Measurements from ENCODE around the gene DPP6.
"Not testable (repeated sequence)": the region's sequence is repeated elsewhere in the genome, so short reads cannot be mapped to it uniquely, and the experiment has no call there.

The DPP6 gene

GRCh38 chr7:154675560-154675959, 623.4 kb downstream of the DPP6 start:
- DNase-seq: no peak
- TF ChIP-seq POLR2A (IDR thresholded peaks at IDR 0.05; ENCODE audit: low read length) (no peak), GATA1 (IDR thresholded peaks at IDR 0.05; ENCODE audit: low read depth, low read length) (no peak)

- DNase-seq: not testable (repeated sequence)
These were observed 623.8 kb downstream of the DPP6 start for GRCh38 chr7:154676033-154676421.

DNA sequence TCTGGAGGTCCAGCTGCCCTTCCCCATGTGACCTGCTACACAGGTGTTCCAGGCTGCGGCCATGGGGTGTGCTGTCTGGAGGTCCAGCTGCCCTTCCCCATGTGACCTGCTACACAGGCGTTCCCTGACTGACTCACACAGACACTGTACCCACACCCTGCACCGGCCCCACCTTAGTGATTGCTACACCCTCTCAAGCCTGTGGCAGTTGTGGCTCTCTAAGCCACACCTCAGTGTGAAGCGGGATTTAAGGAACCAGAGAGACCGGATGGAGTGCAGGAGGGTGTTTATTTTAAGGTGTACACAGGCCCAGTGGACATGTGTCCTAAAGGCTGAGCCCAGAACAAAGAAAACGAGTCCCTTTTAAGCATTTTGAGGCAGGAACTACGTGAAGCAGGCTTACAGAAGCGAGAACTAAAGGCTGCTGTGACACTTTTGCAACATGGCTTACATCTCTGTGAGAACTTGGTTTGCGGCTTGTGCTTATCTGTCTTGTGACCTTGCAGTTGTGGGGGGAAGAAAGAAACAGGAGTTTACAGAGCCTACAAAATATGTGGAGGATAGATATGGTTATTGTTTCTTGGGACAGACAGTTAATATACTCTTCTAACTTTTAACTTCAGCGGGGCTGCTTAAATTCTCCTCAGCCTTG, 624.4 kb downstream of the DPP6 start:
- peak; percentile 38 to 67 for DNase-seq
- TF ChIP-seq POLR2A (IDR thresholded peaks at IDR 0.05; ENCODE audit: low read length): no peak
- TF ChIP-seq GATA1 (IDR thresholded peaks at IDR 0.05; ENCODE audit: low read depth, low read length): no peak

GRCh38 chr7:154677454-154677853, 625.3 kb downstream of the DPP6 start:
- no peak for DNase-seq
- TF ChIP-seq POLR2A (IDR thresholded peaks at IDR 0.05; ENCODE audit: low read length) (no peak), GATA1 (IDR thresholded peaks at IDR 0.05; ENCODE audit: low read depth, low read length) (no peak)

GRCh38 chr7:154678001-154678550, 625.9 kb downstream of the DPP6 start:
- not testable (repeated sequence) for DNase-seq

GRCh38 chr7:154679379-154680053, 627.3 kb downstream of the DPP6 start:
- no peak for DNase-seq
- TF ChIP-seq POLR2A (IDR thresholded peaks at IDR 0.05; ENCODE audit: low read length): no peak
- no peak for TF ChIP-seq GATA1 (IDR thresholded peaks at IDR 0.05; ENCODE audit: low read depth, low read length)

- DNase-seq: no peak
- no peak for TF ChIP-seq GATA1 (IDR thresholded peaks at IDR 0.05; ENCODE audit: low read depth, low read length)
- no peak for TF ChIP-seq POLR2A (IDR thresholded peaks at IDR 0.05; ENCODE audit: low read length)
These were observed 628.9 kb downstream of the DPP6 start for GRCh38 chr7:154680894-154681659.

GRCh38 chr7:154682003-154682402, 629.8 kb downstream of the DPP6 start:
- no peak for TF ChIP-seq GATA1 (IDR thresholded peaks at IDR 0.05; ENCODE audit: low read depth, low read length)
- TF ChIP-seq POLR2A (IDR thresholded peaks at IDR 0.05; ENCODE audit: low read length): no peak
- DNase-seq: no peak

DNA sequence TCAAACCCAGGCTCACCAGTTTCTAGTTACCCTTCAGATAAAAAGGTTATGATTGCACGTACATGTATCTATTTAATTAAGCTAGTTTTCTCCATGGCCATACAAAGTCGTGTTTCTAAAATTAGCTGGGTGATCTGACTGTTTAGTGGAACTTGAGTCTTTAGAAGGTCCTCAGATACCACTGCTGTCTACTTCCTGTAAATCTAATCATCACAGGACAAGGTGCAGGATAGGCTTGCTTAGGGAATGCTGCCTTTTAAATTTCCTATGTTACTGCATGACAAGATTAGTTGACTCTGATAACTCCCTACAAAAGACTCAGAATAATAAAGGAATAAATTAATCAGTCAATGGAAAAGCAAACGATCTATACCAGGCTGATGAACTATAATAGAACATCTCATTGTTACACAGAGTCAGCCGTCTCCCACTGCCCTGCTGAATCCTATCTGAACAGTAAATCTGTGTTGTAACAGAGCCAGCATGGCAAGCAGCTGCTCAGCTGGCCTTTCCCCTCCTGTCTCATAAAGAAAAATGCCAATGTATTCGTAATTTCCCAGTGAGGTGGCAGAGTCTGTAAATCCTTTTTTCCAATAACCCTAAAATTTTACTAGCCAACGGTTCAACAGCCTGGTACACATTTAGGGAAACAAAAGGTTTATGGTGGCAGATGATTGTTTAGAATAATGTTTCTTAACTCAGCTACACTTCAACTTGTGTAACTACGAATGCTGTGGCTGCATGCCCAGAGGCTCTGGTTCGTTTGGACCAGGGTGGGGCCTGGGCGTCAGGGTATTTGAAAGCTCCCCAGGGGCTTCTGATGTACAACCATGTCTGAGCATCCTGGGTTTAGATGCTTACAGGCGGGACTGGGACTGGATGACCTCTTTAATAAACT, 632.7 kb downstream of the DPP6 start:
- TF ChIP-seq POLR2A (IDR thresholded peaks at IDR 0.05; ENCODE audit: low read length): no peak
- DNase-seq: no peak

DNA sequence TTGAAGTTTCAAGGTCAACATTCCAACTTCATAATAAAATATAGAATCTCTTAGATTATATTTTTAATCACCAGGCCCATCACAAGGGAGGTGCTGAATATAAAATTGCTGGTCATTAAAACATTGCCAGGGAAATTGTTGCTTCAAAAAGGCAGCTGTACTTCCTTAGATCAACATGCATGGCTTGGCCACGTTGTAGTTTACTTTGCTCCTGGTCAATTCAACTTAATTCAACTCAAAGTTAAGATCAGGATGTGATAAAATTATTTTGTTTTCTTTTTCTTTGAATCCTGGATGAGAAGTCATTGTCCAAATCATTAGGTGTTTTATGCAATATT, 633.3 kb downstream of the DPP6 start:
- TF ChIP-seq POLR2A (IDR thresholded peaks at IDR 0.05; ENCODE audit: low read length): no peak
- TF ChIP-seq GATA1 (IDR thresholded peaks at IDR 0.05; ENCODE audit: low read depth, low read length): no peak
- no peak for DNase-seq

DNA sequence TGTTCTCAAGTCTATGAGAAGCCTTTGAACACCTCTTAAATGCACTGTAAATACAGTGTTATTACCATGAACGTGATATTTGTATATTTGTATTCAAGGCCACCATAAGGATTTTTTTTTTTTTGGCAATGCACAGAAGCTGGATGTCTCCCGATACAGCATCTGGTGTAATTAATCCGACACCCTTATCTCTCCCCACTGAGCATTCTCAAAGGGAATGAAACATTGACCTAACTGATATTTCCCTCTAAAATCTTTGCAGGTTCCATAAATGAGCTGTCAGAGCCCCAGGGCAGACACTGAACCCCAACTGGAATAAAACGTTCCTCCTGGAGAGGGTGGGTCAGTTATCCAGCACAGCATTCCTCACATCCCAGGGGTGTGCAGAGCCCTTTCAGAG, 634.1 kb downstream of the DPP6 start:
- TF ChIP-seq GATA1 (IDR thresholded peaks at IDR 0.05; ENCODE audit: low read depth, low read length) (no peak), POLR2A (IDR thresholded peaks at IDR 0.05; ENCODE audit: low read length) (no peak)
- DNase-seq: no peak

DNA sequence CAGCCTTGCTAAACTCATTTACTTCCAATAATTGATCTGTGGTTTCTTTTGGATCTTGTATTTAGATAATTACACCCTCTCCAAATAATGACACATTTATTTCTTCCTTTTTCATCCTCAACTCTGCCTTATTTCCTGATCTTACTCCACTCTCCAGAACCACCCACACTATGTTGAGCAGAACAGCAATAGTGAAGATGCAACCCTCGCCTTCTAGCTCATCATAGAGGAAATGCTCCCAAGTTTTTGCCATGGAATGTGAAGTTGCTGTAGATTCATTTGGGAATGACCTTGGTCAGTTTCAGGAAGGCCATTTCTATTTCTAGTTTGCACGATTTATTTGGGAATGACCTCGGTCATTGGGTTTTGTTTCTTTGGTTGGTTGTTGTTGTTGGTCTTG, 636.8 kb downstream of the DPP6 start:
- no peak for TF ChIP-seq GATA1 (IDR thresholded peaks at IDR 0.05; ENCODE audit: low read depth, low read length)
- no peak for TF ChIP-seq POLR2A (IDR thresholded peaks at IDR 0.05; ENCODE audit: low read length)
- DNase-seq: no peak

DNA sequence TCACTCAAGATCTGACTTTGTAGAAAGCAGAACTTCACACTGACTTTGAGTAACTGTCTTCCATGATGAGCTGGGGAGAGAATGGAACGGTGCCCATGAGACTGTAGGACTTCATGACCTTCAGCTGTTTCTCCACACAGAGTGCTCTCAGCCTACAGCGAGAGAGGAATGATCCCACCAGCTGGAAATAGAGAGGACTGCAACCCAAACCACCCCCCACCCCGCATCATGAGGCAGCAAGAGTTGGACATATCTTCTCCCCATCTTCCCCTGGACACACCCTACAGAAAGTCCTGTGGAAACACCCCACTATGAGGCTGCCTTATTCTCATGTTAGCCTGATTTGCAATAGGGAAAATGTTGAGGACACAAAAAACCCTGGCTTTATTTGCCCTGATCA, 638.2 kb downstream of the DPP6 start:
- TF ChIP-seq GATA1 (IDR thresholded peaks at IDR 0.05; ENCODE audit: low read depth, low read length) (no peak), POLR2A (IDR thresholded peaks at IDR 0.05; ENCODE audit: low read length) (no peak)
- DNase-seq: no peak

- no peak for DNase-seq
- no peak for TF ChIP-seq GATA1 (IDR thresholded peaks at IDR 0.05; ENCODE audit: low read depth, low read length)
- no peak for TF ChIP-seq POLR2A (IDR thresholded peaks at IDR 0.05; ENCODE audit: low read length)
These were observed 641.5 kb downstream of the DPP6 start for GRCh38 chr7:154693661-154694060.
